Lower lobe of right lung (tissue), 2 donors: ENCODE results near the gene LINC01488. TPM values are rescaled to one million over a fixed set of nuclear protein-coding genes. Genes with fewer than 3 reads are reported as not detected.

ENCODE experiments used
- ATAC-seq, 2 donors: fragments of 200-7000 bp; cut with Tn5 transposase; one replicate each; pipeline ENCODE4 v1.9.1; 2020 to 2022; ENCODE audit warnings: mild to moderate bottlenecking in 2 of 2, moderate library complexity in 2 of 2
- DNase-seq: peaks from one replicate; pipeline ENCODE4 v3.0.0-alpha.2; 2020
- H3K27ac ChIP-seq: fragments of 200-600 bp; one replicate; pipeline ENCODE4 v1.8.0; 2022
- H3K27me3 ChIP-seq: fragments of 200-600 bp; one replicate; pipeline ENCODE4 v1.8.0; 2022; ENCODE audit warnings: low read depth
- H3K36me3 ChIP-seq: fragments of 200-600 bp; one replicate; pipeline ENCODE4 v1.8.0; 2022; ENCODE audit warnings: mild to moderate bottlenecking
- H3K4me1 ChIP-seq: fragments of 200-600 bp; one replicate; pipeline ENCODE4 v1.8.0; 2022
- H3K4me3 ChIP-seq: fragments of 200-600 bp; one replicate; pipeline ENCODE4 v1.8.0; 2022; ENCODE audit warnings: mild to moderate bottlenecking
- H3K9me3 ChIP-seq: fragments of 200-600 bp; one replicate; pipeline ENCODE4 v1.8.0; 2022
- intact Hi-C: fragments of 100-400 bp; cut with DNase I; formaldehyde crosslinking; loops from one replicate; pipeline ENCODE4 v1.11.0; 2022
- total RNA-seq: library from RNA; stranded (reverse); fragmentation: NEBNext Ultra II Directional; extraction: Animal tissue kit (Norgen Biotek cat#: 25700); gene quantifications from one replicate; pipeline ENCODE4 v1.2.1, GENCODE V29; 2021
- TF ChIP-seq, protein P1 (sequence below): fragments of 200-600 bp; IDR thresholded peaks from one replicate; pipeline ENCODE4 v1.8.0; 2022; ENCODE audit warnings: antibody characterized with exemption, mild to moderate bottlenecking
- donor health status: DM: no; HTN: yes; CAD: no; lungs with severe emphysema.

The LINC01488 gene
- total RNA-seq, 1 donor from 2014 or later: not detected

GRCh38 chr11:69459848-69460539 is 21.5 kb upstream of the LINC01488 start:
- ATAC-seq: peak; percentile 69 to 87
- no peaks in the 10 kb centered on the region for H3K36me3 ChIP-seq
- intact Hi-C loops: no loop called here
- TF ChIP-seq, protein P1, sequence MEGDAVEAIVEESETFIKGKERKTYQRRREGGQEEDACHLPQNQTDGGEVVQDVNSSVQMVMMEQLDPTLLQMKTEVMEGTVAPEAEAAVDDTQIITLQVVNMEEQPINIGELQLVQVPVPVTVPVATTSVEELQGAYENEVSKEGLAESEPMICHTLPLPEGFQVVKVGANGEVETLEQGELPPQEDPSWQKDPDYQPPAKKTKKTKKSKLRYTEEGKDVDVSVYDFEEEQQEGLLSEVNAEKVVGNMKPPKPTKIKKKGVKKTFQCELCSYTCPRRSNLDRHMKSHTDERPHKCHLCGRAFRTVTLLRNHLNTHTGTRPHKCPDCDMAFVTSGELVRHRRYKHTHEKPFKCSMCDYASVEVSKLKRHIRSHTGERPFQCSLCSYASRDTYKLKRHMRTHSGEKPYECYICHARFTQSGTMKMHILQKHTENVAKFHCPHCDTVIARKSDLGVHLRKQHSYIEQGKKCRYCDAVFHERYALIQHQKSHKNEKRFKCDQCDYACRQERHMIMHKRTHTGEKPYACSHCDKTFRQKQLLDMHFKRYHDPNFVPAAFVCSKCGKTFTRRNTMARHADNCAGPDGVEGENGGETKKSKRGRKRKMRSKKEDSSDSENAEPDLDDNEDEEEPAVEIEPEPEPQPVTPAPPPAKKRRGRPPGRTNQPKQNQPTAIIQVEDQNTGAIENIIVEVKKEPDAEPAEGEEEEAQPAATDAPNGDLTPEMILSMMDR: no peak
- DNase-seq: peak; percentile 12
- H3K9me3 ChIP-seq: peaks cover 15% of the 10 kb centered on the region
- peaks cover 13% of the 10 kb centered on the region for H3K4me1 ChIP-seq
- no peaks in the 10 kb centered on the region for H3K27me3 ChIP-seq
- peak overlapping the region; percentile 11 for H3K27ac ChIP-seq
- H3K4me3 ChIP-seq: no peak overlapping the region

DNA sequence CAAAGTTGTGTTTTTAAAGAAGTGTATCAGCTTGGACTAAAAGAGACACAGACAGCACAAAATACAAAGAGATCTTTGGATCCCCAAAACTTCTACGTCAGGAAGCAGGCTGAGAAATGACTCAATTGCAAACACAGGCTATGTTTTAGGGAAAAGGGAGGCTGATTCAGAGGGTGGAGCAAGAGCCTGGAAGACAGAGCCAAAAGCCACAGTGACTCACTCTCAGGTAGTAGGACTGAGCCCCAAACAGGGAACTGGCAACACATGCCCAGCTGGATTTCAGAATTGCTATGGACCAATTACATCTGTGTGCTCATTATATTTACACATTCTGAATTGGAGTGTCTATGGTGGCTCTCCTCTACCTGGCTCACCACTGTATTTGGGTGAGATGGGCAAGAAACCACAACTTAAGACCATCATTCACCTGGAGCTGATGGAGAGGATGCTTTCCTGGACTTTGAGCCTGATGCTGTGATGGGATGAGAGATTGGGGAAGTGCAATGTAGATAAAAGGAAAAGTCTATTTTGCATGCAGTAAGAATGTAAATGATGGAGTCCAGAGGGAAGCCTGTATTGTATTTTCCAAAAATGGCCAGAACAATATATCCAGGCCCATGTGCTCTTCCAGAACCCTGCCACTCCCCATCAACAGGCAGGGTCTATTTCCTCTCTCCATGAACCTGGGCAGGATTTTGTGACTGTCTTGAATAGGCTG is 20.8 kb upstream of the LINC01488 start:
- intact Hi-C loops: no loop called here

GRCh38 chr11:69461272-69461962 is 20.0 kb upstream of the LINC01488 start:
- Histone ChIP-seq H3K4me3 (no peak overlapping the region), H3K36me3 (no peaks in the 10 kb centered on the region), H3K4me1 (peaks cover 13% of the 10 kb centered on the region), H3K27ac (no peak overlapping the region), H3K27me3 (no peaks in the 10 kb centered on the region), H3K9me3 (peaks cover 15% of the 10 kb centered on the region)
- TF ChIP-seq, protein P1: no peak
- ATAC-seq (no peak), DNase-seq (no peak)
- intact Hi-C loops: no loop called here

More for the DNA sequence above, 20.8 kb upstream of the LINC01488 start:
- ATAC-seq (peak; percentile 78 to 88), DNase-seq (peak; percentile 28)
- Histone ChIP-seq H3K36me3 (no peaks in the 10 kb centered on the region), H3K4me1 (peaks cover 13% of the 10 kb centered on the region), H3K27me3 (no peaks in the 10 kb centered on the region), H3K9me3 (peaks cover 15% of the 10 kb centered on the region), H3K27ac (peak overlapping the region; percentile 11), H3K4me3 (no peak overlapping the region)
- TF ChIP-seq, protein P1: no peak

DNA sequence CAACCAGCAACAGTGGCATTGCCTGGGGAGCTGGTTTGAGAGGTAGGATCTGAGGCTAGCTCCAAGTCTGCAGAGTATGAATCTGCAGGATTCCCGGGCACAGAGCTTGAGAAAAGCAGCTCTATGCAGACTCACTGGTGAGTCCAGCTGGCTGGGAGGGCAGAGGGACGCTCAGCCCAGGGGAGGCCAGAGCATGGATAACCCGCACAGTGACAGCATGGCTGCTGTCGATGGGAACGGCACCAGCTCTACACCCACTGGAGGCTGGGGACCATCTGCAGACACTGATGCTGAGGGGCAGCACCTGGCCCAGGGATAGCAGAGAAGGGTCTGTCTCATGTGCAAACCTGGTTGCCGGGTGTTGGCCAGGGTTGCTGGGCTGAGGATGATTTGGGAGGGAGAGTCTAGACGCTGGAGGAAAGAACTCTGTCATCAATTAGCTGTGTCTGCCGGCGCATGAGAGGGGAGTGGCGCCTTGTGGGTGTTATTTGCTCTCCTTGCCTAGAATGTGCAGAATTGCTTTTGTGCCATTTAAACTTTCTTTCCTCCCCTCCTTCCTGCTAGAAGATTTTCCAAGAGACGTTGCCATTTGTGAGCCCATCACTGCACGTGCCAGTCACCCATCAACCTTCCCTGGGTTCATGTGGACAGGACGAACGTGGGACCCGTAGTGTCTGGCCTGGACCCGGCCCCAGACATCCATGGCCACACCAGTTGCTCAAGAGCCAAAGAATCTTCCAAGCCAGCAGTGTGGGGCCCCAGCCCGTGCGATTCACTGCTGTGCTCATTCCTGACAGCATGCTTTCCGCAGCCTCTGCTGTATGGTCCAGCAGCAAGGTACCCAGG is 19.1 kb upstream of the LINC01488 start:
- H3K27me3 ChIP-seq: no peaks in the 10 kb centered on the region
- no peak overlapping the region for H3K4me3 ChIP-seq
- H3K36me3 ChIP-seq: no peaks in the 10 kb centered on the region
- DNase-seq: peak; percentile 28
- H3K4me1 ChIP-seq: peaks cover 13% of the 10 kb centered on the region
- peaks cover 10% of the 10 kb centered on the region for H3K9me3 ChIP-seq
- intact Hi-C loops: no loop called here
- ATAC-seq: no peak
- TF ChIP-seq, protein P1: no peak
- H3K27ac ChIP-seq: peak overlapping the region; percentile 25
